Karpas-422 (cell line): ENCODE measurements around the gene ADGRV1. TPM values are rescaled to one million over a fixed set of nuclear protein-coding genes. Genes with fewer than 3 reads are reported as not detected.

Experiments used
- DNase-seq: peaks from one replicate; pipeline ENCODE4 v3.0.0-alpha.2; 2015
- H2AFZ ChIP-seq: fragments of 200-600 bp; sonication (generic); 2 replicates; pipeline ENCODE4 v1.6.1; 2014; ENCODE audit warnings: antibody characterized with exemption, low read length, mixed read lengths
- H3K27ac ChIP-seq: fragments of 200-600 bp; sonication (generic); 2 replicates; pipeline ENCODE4 v1.5.1; 2014; ENCODE audit warnings: mild to moderate bottlenecking, low read length, moderate library complexity
- H3K27me3 ChIP-seq: fragments of 200-600 bp; sonication (generic); 2 replicates; pipeline ENCODE4 v1.6.1; 2014; ENCODE audit warnings: low read length, mixed read lengths
- H3K36me3 ChIP-seq: fragments of 200-600 bp; sonication (generic); 2 replicates; pipeline ENCODE4 v1.6.1; 2014; ENCODE audit warnings: low read length, mixed read lengths; ENCODE audit not compliant: insufficient read depth
- H3K4me1 ChIP-seq: fragments of 200-600 bp; sonication (generic); 2 replicates; pipeline ENCODE4 v1.6.1; 2014; ENCODE audit warnings: mild to moderate bottlenecking, low read length, mixed read lengths
- H3K4me2 ChIP-seq: fragments of 200-600 bp; sonication (generic); 2 replicates; pipeline ENCODE4 v1.6.1; 2014; ENCODE audit warnings: low read length, low read depth, mild to moderate bottlenecking; ENCODE audit not compliant: poor library complexity, severe bottlenecking
- H3K4me3 ChIP-seq: fragments of 200-600 bp; sonication (generic); 2 replicates; pipeline ENCODE4 v1.5.1; 2014; ENCODE audit warnings: mild to moderate bottlenecking, antibody characterized with exemption, low read length, mixed read lengths
- H3K79me2 ChIP-seq: fragments of 200-600 bp; sonication (generic); 2 replicates; pipeline ENCODE4 v1.6.1; 2014; ENCODE audit warnings: mild to moderate bottlenecking, low read length, mixed read lengths
- H3K9ac ChIP-seq: fragments of 200-600 bp; sonication (generic); 2 replicates; pipeline ENCODE4 v1.6.0; 2014; ENCODE audit warnings: low read length
- H3K9me2 ChIP-seq: fragments of 200-600 bp; sonication (generic), shearing (Covaris generic); replicated peaks from 2 replicates; pipeline ENCODE4 v1.6.0; 2014; ENCODE audit warnings: mild to moderate bottlenecking, low read length, moderate library complexity; ENCODE audit not compliant: insufficient read depth
- H3K9me3 ChIP-seq: fragments of 300-700, 200-600 bp; sonication (generic); 2 replicates; pipeline ENCODE4 v1.6.1; 2014; ENCODE audit warnings: low read length, mixed read lengths
- H4K20me1 ChIP-seq: fragments of 200-600 bp; sonication (generic); 2 replicates; pipeline ENCODE4 v1.6.1; 2014; ENCODE audit warnings: mild to moderate bottlenecking, antibody characterized with exemption, low read length, low read depth; ENCODE audit not compliant: insufficient read depth
- total RNA-seq: library from RNA; depleted of rRNA; stranded (reverse); fragments of >200 nt; shearing (Covaris generic); gene quantifications from 2 replicates; pipeline ENCODE4 v1.2.3, GENCODE V29; 2014; ENCODE audit warnings: low replicate concordance

Gene ADGRV1
- total RNA-seq, 1 experiment from 2014 or later: not detected

DNA sequence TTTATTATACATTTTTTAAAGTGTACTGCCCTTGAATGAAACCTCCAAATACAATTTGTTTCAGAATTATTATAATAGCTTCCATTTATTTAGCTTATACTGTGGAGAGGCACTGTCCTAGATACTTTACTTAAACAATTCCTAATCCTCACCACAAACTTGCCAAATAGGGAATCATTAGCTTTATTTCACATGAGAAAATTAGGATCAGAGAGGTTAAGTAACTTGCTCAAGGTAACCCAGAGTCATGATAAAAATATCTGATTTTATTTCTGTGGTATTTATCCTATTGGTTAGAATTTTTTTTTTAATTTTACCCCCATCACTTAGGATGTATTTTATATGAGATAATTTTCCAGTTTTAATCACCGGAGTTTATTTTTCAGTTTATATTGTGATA, 78.4 kb downstream of the ADGRV1 start:
- H4K20me1 ChIP-seq: no peaks in the 10 kb centered on the region
- H3K9me2 ChIP-seq: no peaks in the 10 kb centered on the region
- DNase-seq: no peak
- no peak overlapping the region for H3K4me3 ChIP-seq
- H3K27me3 ChIP-seq: no peaks in the 10 kb centered on the region
- H3K4me2 ChIP-seq: no peak overlapping the region
- no peak overlapping the region for H3K9ac ChIP-seq
- no peaks in the 10 kb centered on the region for H3K9me3 ChIP-seq
- H3K36me3 ChIP-seq: no peaks in the 10 kb centered on the region
- no peaks in the 10 kb centered on the region for H3K79me2 ChIP-seq
- H3K27ac ChIP-seq: no peak overlapping the region
- H2AFZ ChIP-seq: no peak overlapping the region
- H3K4me1 ChIP-seq: no peaks in the 10 kb centered on the region

DNA sequence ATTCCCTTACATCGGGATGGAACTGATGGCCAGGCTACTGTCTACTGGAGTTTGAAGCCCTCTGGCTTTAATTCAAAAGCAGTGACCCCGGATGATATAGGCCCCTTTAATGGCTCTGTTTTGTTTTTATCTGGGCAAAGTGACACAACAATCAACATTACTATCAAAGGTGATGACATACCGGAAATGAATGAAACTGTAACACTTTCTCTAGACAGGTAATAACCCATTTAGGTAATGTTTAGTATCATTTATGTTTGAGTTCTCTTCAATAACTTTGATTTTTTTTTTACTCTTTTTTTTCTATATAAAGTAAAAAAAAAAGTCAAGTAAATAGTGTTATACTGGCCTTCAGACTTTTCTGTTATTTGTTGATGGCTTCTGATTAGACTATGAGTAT, 79.1 kb downstream of the ADGRV1 start:
- Histone ChIP-seq H3K9me2 (no peaks in the 10 kb centered on the region), H3K36me3 (no peaks in the 10 kb centered on the region), H3K9ac (no peak overlapping the region), H2AFZ (no peak overlapping the region), H3K27me3 (no peaks in the 10 kb centered on the region), H3K4me1 (no peaks in the 10 kb centered on the region), H4K20me1 (no peaks in the 10 kb centered on the region), H3K79me2 (no peaks in the 10 kb centered on the region), H3K4me2 (no peak overlapping the region), H3K9me3 (no peaks in the 10 kb centered on the region), H3K27ac (no peak overlapping the region), H3K4me3 (no peak overlapping the region)
- DNase-seq: no peak

DNA sequence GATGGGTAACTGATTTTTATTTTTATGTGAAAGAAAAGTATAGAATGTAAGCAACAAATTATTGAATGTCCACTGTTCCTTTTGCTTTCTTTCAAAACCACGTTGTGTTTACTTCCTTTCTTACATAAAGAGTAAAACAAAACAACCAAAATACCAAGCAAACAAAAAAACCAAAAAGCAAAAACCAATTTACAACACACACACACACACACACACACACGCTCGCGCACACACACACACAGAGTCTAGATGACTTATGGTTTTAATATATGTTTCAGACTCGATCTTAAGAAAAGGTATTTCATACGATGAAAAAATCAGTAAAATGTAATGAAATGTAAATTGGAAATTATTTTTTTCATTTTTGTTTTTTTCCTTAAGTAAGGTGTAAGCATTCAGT, 80.3 kb downstream of the ADGRV1 start:
- no peak for DNase-seq
- Histone ChIP-seq H4K20me1 (no peaks in the 10 kb centered on the region), H3K4me2 (no peak overlapping the region), H3K9me3 (no peaks in the 10 kb centered on the region), H3K36me3 (no peaks in the 10 kb centered on the region), H2AFZ (no peak overlapping the region), H3K27ac (no peak overlapping the region), H3K9me2 (no peaks in the 10 kb centered on the region), H3K9ac (no peak overlapping the region), H3K4me1 (no peaks in the 10 kb centered on the region), H3K4me3 (no peak overlapping the region), H3K27me3 (no peaks in the 10 kb centered on the region), H3K79me2 (no peaks in the 10 kb centered on the region)

DNA sequence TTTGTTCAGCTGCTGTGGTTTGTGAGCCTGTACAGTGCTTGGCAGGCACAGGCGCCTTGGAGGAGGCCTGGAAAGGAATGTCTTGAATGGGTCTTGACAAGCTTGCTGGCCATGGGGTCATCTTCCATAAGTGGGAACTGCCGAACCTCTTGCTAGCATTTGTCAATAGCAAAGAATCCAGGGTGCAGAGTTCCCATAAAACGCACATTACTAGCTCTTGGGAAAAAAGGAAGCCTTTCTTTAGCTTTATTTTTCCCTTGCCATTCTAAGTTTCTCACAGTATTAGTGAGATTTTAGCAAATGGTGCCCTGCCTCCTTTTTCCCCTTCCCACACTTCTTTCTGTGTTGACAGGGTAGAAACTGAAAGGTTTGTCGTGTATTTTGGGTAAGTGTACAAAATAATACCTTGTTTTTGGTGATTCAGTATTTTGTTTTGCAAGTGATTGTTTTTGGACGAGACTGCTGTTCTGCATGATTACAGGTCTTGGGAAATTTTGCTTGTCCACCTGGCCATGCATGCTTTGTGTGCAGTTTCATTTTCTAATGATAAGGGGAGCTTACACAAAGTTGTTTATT, 82.0 kb downstream of the ADGRV1 start:
- no peaks in the 10 kb centered on the region for H3K36me3 ChIP-seq
- H3K27me3 ChIP-seq: no peaks in the 10 kb centered on the region
- H3K27ac ChIP-seq: no peak overlapping the region
- DNase-seq: no peak
- no peak overlapping the region for H3K4me2 ChIP-seq
- H3K9me2 ChIP-seq: no peaks in the 10 kb centered on the region
- no peaks in the 10 kb centered on the region for H3K9me3 ChIP-seq
- no peak overlapping the region for H2AFZ ChIP-seq
- H3K9ac ChIP-seq: no peak overlapping the region
- no peaks in the 10 kb centered on the region for H3K4me1 ChIP-seq
- no peaks in the 10 kb centered on the region for H3K79me2 ChIP-seq
- no peak overlapping the region for H3K4me3 ChIP-seq
- no peaks in the 10 kb centered on the region for H4K20me1 ChIP-seq

DNA sequence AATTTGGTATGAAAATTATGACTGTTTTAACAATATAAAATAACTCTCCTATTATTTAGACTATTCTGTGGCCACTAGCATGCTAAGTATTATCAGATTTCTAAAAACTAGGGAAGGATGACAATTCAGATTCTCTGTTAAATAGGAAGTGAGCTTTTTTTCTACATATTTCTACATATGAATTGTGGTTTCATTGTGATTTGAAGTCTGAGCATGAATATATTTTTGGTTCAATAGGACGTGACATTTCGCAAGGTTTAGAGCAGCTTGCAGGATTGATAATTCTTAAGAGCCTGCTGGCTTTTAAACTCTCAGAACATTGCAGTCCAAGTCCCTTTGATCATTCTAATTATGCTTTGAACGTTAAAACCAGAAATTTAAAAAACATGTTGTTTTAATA, 82.9 kb downstream of the ADGRV1 start:
- H3K9ac ChIP-seq: no peak overlapping the region
- H3K27me3 ChIP-seq: no peaks in the 10 kb centered on the region
- H3K9me3 ChIP-seq: no peaks in the 10 kb centered on the region
- H3K4me2 ChIP-seq: no peak overlapping the region
- H4K20me1 ChIP-seq: no peaks in the 10 kb centered on the region
- no peaks in the 10 kb centered on the region for H3K9me2 ChIP-seq
- H3K4me1 ChIP-seq: no peaks in the 10 kb centered on the region
- no peaks in the 10 kb centered on the region for H3K36me3 ChIP-seq
- DNase-seq: no peak
- H2AFZ ChIP-seq: no peak overlapping the region
- no peaks in the 10 kb centered on the region for H3K79me2 ChIP-seq
- H3K27ac ChIP-seq: no peak overlapping the region
- no peak overlapping the region for H3K4me3 ChIP-seq

DNA sequence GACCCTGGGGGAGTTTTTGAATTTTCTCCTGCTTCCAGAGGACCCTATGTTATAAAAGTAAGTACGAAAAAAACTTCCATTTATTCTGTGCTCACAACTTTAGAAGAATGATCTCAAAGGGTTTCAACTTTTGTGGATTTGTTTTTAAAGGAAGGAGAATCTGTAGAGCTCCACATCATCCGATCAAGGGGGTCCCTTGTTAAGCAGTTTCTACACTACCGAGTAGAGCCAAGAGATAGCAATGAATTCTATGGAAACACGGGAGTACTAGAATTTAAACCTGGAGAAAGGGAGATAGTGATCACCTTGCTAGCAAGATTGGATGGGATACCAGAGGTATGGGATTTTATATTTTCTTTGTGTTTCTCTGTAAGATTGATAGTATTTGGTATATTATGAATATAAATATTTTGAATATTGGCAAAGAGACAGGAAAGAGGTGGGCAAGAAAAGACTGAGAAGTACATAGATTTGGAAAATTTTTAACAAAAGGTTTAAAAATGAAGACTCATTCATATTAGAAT, 84.2 kb downstream of the ADGRV1 start:
- Histone ChIP-seq H4K20me1 (no peaks in the 10 kb centered on the region), H3K9me3 (no peaks in the 10 kb centered on the region), H3K9ac (no peak overlapping the region), H3K36me3 (no peaks in the 10 kb centered on the region), H3K9me2 (no peaks in the 10 kb centered on the region), H3K4me2 (no peak overlapping the region), H3K27ac (no peak overlapping the region), H3K4me3 (no peak overlapping the region), H2AFZ (no peak overlapping the region), H3K79me2 (no peaks in the 10 kb centered on the region), H3K4me1 (no peaks in the 10 kb centered on the region), H3K27me3 (no peaks in the 10 kb centered on the region)
- DNase-seq: no peak

DNA sequence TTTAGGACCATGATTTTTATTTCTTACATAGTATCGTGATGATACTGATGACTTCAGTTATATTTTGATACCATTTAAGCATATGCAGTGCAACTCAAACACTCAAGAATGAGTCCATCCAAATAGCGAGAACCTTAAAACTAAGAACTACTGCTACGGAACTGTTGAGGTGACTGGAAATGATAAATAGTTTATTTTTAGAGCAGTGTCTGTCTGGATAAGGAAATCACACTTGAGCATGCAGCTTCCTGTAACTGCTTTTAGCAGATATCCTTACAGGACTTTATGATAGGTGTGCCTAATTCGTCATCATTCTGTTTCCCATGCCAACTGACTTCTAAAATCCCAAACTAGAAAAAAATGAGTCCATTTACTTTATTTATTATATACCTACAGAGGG, 85.5 kb downstream of the ADGRV1 start:
- Histone ChIP-seq H3K4me2 (no peak overlapping the region), H3K79me2 (no peaks in the 10 kb centered on the region), H3K9ac (no peak overlapping the region), H3K4me3 (no peak overlapping the region), H3K27me3 (no peaks in the 10 kb centered on the region), H3K9me2 (no peaks in the 10 kb centered on the region), H3K27ac (no peak overlapping the region), H2AFZ (no peak overlapping the region), H3K9me3 (no peaks in the 10 kb centered on the region), H3K36me3 (no peaks in the 10 kb centered on the region), H4K20me1 (no peaks in the 10 kb centered on the region), H3K4me1 (no peaks in the 10 kb centered on the region)
- DNase-seq: no peak

DNA sequence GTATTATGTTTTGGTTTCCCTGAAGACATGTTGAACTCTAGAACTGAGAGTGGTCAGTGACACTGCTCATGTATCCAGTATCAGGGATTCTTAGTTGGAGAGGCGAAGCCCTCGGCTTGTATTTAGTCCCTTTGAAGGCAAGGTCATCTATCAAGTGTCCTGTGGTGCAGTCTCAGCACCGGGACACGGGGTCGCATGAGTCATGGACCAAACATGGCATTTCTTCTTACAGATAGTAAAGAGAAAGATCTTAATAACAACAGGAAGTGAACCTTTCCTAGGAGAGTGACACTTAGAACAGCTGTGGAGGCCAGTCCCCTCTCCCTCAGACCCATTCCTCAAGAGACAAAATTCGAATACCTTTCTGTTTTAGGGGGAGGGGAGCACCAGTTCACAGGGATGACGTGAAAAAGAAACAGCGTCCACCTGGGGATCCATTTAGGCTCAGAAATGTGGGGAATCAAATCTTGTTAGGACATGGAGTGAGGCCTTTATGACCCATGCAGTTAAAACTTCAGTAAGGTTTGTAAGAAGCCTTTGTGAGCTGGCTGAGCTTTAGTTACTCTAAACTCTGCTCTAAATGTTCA, 86.5 kb downstream of the ADGRV1 start:
- H3K9me3 ChIP-seq: no peaks in the 10 kb centered on the region

More for the DNA sequence above, 86.5 kb downstream of the ADGRV1 start:
- H3K9me2 ChIP-seq: no peaks in the 10 kb centered on the region
- H4K20me1 ChIP-seq: no peaks in the 10 kb centered on the region
- no peak overlapping the region for H3K4me2 ChIP-seq
- H3K9ac ChIP-seq: no peak overlapping the region
- no peaks in the 10 kb centered on the region for H3K79me2 ChIP-seq
- H3K4me1 ChIP-seq: no peaks in the 10 kb centered on the region
- DNase-seq: no peak
- H3K36me3 ChIP-seq: no peaks in the 10 kb centered on the region
- no peaks in the 10 kb centered on the region for H3K27me3 ChIP-seq
- no peak overlapping the region for H2AFZ ChIP-seq
- no peak overlapping the region for H3K27ac ChIP-seq
- no peak overlapping the region for H3K4me3 ChIP-seq
